Measurements from ENCODE around the gene TTC39B. TPM values are rescaled to one million over a fixed set of nuclear protein-coding genes. Genes with fewer than 3 reads are reported as not detected.
A peak's percentile ranks its signal among the peaks of the same experiment; 100 is the strongest.

TTC39B gene
- total RNA-seq, 1 donor from 2014 or later: 30.6 TPM

DNA sequence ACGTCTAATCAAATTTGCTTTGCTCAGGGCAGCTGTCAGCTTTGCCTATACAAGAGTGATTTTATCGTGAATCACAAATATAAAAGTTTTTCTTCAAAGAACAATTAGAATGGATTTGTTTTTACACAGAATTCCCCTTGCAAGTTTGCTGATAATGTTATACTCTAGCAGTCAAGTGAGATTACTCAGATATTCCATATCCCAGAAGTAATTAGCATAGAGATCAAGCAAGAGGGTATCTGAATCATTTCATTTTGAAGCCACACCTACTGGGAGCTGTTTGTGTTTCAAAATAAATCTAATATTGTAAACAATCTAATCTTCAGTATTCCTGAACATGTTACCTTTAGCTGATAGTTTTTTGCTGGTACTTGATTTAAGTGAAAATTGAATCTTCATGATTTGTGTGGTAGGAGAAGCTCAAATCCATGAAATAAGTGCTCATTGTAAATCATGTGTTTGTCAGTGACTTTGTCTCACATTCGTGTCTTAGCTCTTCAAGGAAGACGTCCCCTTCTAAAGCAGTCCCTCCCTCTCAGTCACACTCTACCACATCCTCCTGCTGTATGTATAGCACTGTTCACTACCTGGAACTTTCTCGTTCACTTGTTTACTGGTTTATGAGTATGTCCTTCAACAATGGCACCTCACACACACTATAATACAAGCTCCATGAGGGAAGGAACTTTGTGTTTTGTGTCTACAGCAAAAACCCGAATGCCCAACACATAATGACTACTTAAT is 3.3 kb upstream of the TTC39B start:
- H3K27ac Mint-ChIP-seq (ENCODE audit: unreplicated experiment): no peak overlapping the region
- H3K4me1 Mint-ChIP-seq (ENCODE audit: low read depth): peaks cover 44% of the 10 kb centered on the region
- H3K27me3 Mint-ChIP-seq (ENCODE audit: low read depth): no peaks in the 10 kb centered on the region
- peaks cover 9% of the 10 kb centered on the region for H3K9me3 Mint-ChIP-seq (ENCODE audit: low read depth)
- H3K4me3 Mint-ChIP-seq (ENCODE audit: unreplicated experiment): no peak overlapping the region
- H3K36me3 Mint-ChIP-seq (ENCODE audit: low read depth): no peaks in the 10 kb centered on the region
- TF ChIP-seq, protein P1, sequence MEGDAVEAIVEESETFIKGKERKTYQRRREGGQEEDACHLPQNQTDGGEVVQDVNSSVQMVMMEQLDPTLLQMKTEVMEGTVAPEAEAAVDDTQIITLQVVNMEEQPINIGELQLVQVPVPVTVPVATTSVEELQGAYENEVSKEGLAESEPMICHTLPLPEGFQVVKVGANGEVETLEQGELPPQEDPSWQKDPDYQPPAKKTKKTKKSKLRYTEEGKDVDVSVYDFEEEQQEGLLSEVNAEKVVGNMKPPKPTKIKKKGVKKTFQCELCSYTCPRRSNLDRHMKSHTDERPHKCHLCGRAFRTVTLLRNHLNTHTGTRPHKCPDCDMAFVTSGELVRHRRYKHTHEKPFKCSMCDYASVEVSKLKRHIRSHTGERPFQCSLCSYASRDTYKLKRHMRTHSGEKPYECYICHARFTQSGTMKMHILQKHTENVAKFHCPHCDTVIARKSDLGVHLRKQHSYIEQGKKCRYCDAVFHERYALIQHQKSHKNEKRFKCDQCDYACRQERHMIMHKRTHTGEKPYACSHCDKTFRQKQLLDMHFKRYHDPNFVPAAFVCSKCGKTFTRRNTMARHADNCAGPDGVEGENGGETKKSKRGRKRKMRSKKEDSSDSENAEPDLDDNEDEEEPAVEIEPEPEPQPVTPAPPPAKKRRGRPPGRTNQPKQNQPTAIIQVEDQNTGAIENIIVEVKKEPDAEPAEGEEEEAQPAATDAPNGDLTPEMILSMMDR (IDR thresholded peaks at IDR 0.05): no peak
- DNase-seq (ENCODE audit: low spot score): no peak

DNA sequence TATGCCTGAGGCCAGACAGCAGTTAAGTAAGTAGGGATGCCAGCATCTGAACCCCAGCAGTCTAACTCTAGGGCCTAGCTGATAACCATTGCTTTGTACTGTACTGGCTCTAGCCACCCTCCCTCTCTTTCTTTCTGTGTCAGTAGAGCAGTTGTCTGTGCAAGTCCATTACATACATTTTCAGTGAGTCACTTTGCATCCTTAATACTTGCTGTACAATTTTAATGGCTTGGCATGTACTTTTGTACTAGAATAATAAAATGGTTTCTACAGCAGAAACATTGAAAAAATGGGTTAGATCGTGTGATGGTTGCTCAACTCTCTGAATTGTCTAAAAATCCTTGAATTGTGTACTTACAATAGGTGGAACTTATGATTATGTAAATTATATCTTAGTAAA is 1.5 kb upstream of the TTC39B start:
- H3K9me3 Mint-ChIP-seq (ENCODE audit: low read depth): peaks cover 7% of the 10 kb centered on the region
- peaks cover 56% of the 10 kb centered on the region for H3K4me1 Mint-ChIP-seq (ENCODE audit: low read depth)
- peaks cover 3% of the 10 kb centered on the region for H3K36me3 Mint-ChIP-seq (ENCODE audit: low read depth)
- no peak overlapping the region for H3K4me3 Mint-ChIP-seq (ENCODE audit: unreplicated experiment)
- no peaks in the 10 kb centered on the region for H3K27me3 Mint-ChIP-seq (ENCODE audit: low read depth)
- TF ChIP-seq, protein P1 (IDR thresholded peaks at IDR 0.05): no peak
- H3K27ac Mint-ChIP-seq (ENCODE audit: unreplicated experiment): peak overlapping the region; percentile 91
- no peak for DNase-seq (ENCODE audit: low spot score)

DNA sequence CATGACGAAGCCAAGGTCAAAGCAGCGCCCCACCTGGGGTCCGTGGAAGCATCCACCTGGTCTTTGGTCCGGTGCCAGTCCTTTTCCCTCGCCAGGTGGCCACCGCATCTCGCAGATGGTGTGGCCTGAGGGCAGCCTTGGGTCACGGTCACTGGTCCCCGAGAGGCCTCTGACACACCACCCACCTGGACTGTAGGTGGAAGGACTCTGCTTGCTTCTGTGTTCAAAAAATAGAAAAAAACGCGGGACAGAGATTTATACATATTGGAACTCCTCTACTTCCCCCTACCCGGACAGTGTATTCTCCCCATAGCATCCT is 466 bp upstream of the TTC39B start:
- peaks cover 3% of the 10 kb centered on the region for H3K36me3 Mint-ChIP-seq (ENCODE audit: low read depth)
- H3K4me1 Mint-ChIP-seq (ENCODE audit: low read depth): peaks cover 56% of the 10 kb centered on the region
- H3K27ac Mint-ChIP-seq (ENCODE audit: unreplicated experiment): peak overlapping the region; percentile 91

DNA sequence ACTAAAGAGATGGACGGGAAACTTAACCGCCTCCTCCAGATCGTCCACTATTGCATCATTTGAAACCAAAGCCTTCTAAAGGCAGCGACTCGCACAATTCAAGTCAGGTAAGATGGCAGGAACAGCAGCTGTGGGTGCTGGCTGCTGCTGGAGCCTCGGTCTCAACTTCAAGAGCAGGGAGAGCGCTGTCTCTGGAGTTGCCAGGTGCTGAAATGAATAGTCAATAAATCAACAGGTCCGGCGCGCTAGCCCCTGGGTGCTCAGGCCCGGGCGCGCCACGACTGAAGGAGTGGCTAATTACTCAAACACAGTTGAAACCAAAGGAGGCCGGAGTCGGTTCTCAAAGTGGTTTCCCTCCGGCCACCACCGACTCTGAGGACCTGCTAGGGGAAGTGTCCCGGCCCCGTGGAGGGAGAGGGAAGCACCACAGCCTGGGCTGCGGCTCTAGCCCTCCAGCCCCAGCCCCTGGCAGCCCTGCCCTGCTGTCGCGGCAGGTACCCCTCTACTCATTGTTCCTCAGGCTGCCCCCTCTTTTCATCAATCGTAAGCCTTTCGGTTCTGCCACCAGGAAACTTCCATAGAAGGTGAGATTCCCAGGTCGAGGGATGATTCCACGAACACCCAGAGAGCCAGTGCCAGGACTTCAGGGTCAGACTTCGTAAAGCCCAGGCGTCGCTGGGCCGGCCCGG is 804 bp downstream of the TTC39B start:
- no peaks in the 10 kb centered on the region for H3K9me3 Mint-ChIP-seq (ENCODE audit: low read depth)
- no peak for DNase-seq (ENCODE audit: low spot score)
- peak overlapping the region; percentile 86 for H3K27ac Mint-ChIP-seq (ENCODE audit: unreplicated experiment)

More for the DNA sequence above, 466 bp upstream of the TTC39B start:
- peak overlapping the region; percentile 98 for H3K4me3 Mint-ChIP-seq (ENCODE audit: unreplicated experiment)
- no peaks in the 10 kb centered on the region for H3K27me3 Mint-ChIP-seq (ENCODE audit: low read depth)
- DNase-seq (ENCODE audit: low spot score): no peak
- no peaks in the 10 kb centered on the region for H3K9me3 Mint-ChIP-seq (ENCODE audit: low read depth)
- TF ChIP-seq, protein P1 (IDR thresholded peaks at IDR 0.05): no peak

DNA sequence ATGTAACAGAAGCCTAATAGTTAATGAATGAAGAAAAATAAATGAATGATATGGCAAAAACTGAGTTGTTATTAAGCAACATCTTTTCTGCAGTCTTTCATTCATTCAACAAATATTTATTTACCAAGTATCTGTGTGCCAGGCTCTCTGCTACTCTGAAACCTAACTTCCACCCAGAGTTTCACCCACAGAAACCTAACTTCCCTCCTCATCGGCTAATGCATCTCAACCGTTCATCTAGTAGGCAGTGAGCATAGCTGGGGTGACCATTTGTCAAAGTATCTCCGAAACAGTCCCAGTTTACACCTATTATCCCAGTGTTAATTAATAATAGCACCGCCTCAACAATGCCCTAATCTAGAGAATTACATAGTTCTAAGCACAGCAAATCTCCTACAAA is 1.5 kb downstream of the TTC39B start:
- TF ChIP-seq, protein P1 (IDR thresholded peaks at IDR 0.05): no peak
- H3K4me1 Mint-ChIP-seq (ENCODE audit: low read depth): peaks cover 56% of the 10 kb centered on the region
- no peak for DNase-seq (ENCODE audit: low spot score)
- no peaks in the 10 kb centered on the region for H3K27me3 Mint-ChIP-seq (ENCODE audit: low read depth)
- peak overlapping the region; percentile 98 for H3K4me3 Mint-ChIP-seq (ENCODE audit: unreplicated experiment)
- peaks cover 7% of the 10 kb centered on the region for H3K36me3 Mint-ChIP-seq (ENCODE audit: low read depth)
- H3K27ac Mint-ChIP-seq (ENCODE audit: unreplicated experiment): peak overlapping the region; percentile 86
- no peaks in the 10 kb centered on the region for H3K9me3 Mint-ChIP-seq (ENCODE audit: low read depth)

More for the DNA sequence above, 804 bp downstream of the TTC39B start:
- TF ChIP-seq, protein P1 (IDR thresholded peaks at IDR 0.05): no peak
- Mint-ChIP-seq H3K4me3 (ENCODE audit: unreplicated experiment) (peak overlapping the region; percentile 98), H3K4me1 (ENCODE audit: low read depth) (peaks cover 53% of the 10 kb centered on the region), H3K36me3 (ENCODE audit: low read depth) (peaks cover 3% of the 10 kb centered on the region), H3K27me3 (ENCODE audit: low read depth) (no peaks in the 10 kb centered on the region)

Data from chondrocyte (in vitro differentiated cells).